ENCODE measurements around the gene PRH2. TPM values are rescaled to one million over a fixed set of nuclear protein-coding genes. Genes with fewer than 3 reads are reported as not detected.

PRH2 gene
- total RNA-seq: not detected
- 1 to 10 TPM in 1 of 6 donors, under 1 TPM in 5; 0.33 to 1.1 (median 0.67) TPM for polyA plus RNA-seq (ENCODE audit: insufficient read length in 6 of 6)
- long read RNA-seq, donor 1: 0 reads
- long read RNA-seq, donor 2: 0 reads
- long read RNA-seq, donor 3, partial matches to known transcripts: 6 of 6 reads
- long read RNA-seq, donor 3, other reads (novel, unspliced or antisense): 0 of 6 reads
- long read RNA-seq, donor 4: 0 reads
- long read RNA-seq, donor 5: 0 reads
- long read RNA-seq, donor 6: 0 reads
- long read RNA-seq, donor 7: 0 reads
- long read RNA-seq, donor 8: 0 reads
- long read RNA-seq, donor 9: 0 reads
- long read RNA-seq, donor 10: 0 reads
- long read RNA-seq, donor 11: 0 reads
- long read RNA-seq, donor 12: 0 reads

- Histone ChIP-seq H3K27me3 (no peaks in the 10 kb centered on the region), H3K9me3 (no peaks in the 10 kb centered on the region), H3K4me1 (no peaks in the 10 kb centered on the region), H3K27ac (no peak within 1 kb of the TSS), H3K36me3 (no peaks in the 10 kb centered on the region), H3K4me3 (no peak within 1 kb of the TSS)
- no peak for DNase-seq
- TF ChIP-seq, protein P1, sequence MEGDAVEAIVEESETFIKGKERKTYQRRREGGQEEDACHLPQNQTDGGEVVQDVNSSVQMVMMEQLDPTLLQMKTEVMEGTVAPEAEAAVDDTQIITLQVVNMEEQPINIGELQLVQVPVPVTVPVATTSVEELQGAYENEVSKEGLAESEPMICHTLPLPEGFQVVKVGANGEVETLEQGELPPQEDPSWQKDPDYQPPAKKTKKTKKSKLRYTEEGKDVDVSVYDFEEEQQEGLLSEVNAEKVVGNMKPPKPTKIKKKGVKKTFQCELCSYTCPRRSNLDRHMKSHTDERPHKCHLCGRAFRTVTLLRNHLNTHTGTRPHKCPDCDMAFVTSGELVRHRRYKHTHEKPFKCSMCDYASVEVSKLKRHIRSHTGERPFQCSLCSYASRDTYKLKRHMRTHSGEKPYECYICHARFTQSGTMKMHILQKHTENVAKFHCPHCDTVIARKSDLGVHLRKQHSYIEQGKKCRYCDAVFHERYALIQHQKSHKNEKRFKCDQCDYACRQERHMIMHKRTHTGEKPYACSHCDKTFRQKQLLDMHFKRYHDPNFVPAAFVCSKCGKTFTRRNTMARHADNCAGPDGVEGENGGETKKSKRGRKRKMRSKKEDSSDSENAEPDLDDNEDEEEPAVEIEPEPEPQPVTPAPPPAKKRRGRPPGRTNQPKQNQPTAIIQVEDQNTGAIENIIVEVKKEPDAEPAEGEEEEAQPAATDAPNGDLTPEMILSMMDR (IDR thresholded peaks at IDR 0.05): no peak
- ATAC-seq: no peak
- intact Hi-C loops (cut with DNase I): no loop called here
These were observed at the start of gene PRH2 for GRCh38 chr12:10928746-10929286. PRH2 (plus strand) TSS chr12:10929236; CDS start chr12:10929274, 38 bp downstream.

DNA sequence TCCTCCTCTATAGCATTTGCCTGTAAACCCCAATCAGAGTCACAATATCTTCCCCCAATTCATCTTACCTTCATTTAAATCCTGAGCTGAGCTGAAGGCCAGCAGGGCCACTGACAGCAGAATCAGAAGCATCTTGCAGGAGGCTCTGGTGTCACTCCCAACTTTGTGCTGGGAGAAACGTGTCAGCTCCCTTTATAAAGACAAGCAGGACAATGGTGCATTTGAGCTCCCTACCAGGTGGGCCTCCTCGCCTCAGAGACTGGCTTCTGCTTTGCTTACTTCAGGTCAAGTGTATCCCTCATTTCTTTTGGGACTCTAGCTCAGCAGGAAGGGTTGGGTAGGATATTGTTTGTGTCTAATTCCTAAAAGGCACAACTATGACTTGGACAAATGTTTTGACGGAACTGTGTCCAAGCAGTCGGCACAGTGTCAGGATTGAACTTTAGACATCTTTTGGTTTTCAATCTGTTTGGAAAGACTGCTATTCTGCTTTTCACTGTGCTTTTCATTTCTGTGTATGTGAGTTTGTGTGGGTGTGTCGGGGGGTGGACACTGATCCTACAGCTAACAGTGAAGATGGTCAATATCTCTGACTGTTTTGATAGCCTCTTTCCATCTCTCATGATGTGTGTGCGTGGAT lies 44.8 kb upstream of the PRH2 start, which contains the start of gene PRH1:
Gene PRH1 (minus strand): TSS at position 170 of the 640 bp plus-strand sequence. CDS start 38 bp downstream, at position 132.
- TF ChIP-seq, protein P1 (IDR thresholded peaks at IDR 0.05): no peak
- H3K36me3 ChIP-seq: no peaks in the 10 kb centered on the region
- H3K4me1 ChIP-seq: no peaks in the 10 kb centered on the region
- intact Hi-C loops (cut with DNase I): no loop called here
- ATAC-seq: no peak
- H3K27me3 ChIP-seq: no peaks in the 10 kb centered on the region
- DNase-seq: no peak
- H3K4me3 ChIP-seq: no peak within 1 kb of the TSS
- H3K9me3 ChIP-seq: no peaks in the 10 kb centered on the region
- no peak within 1 kb of the TSS for H3K27ac ChIP-seq

GRCh38 chr12:10889226-10889625 lies 39.8 kb upstream of the PRH2 start:
- Histone ChIP-seq H3K27ac (no peak overlapping the region), H3K9me3 (no peaks in the 10 kb centered on the region), H3K4me1 (no peaks in the 10 kb centered on the region), H3K4me3 (no peak overlapping the region), H3K36me3 (no peaks in the 10 kb centered on the region), H3K27me3 (no peaks in the 10 kb centered on the region)
- TF ChIP-seq, protein P1 (IDR thresholded peaks at IDR 0.05): no peak
- intact Hi-C loops (cut with DNase I): no loop called here
- no peak for ATAC-seq
- no peak for DNase-seq

GRCh38 chr12:10891937-10892336 lies 37.1 kb upstream of the PRH2 start:
- DNase-seq (no peak), ATAC-seq (no peak)
- H3K4me1 ChIP-seq: no peaks in the 10 kb centered on the region
- no peaks in the 10 kb centered on the region for H3K9me3 ChIP-seq
- H3K27me3 ChIP-seq: no peaks in the 10 kb centered on the region
- intact Hi-C loops (cut with DNase I): no loop called here
- TF ChIP-seq, protein P1 (IDR thresholded peaks at IDR 0.05): no peak
- H3K36me3 ChIP-seq: no peaks in the 10 kb centered on the region
- no peak overlapping the region for H3K4me3 ChIP-seq
- no peak overlapping the region for H3K27ac ChIP-seq

DNA sequence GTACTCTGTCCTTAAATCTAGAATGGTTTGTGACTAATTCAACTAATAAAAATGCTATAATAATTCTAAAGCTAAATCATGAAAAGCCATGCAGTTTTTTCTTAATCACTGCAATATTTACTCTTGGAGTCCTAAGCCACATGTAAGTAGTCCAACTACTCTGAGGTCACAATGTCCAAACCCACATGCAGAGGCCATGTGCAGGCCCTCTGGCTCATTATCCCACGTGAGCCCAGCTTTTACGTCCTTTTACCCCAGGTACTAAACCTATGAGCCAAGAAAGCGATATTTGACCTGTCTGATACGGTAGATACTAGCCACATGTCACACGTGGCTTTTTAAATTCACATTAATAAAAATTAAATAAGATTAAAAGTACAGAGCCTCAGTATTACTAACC lies 32.2 kb upstream of the PRH2 start:
- peaks cover 0 to 3% of the 10 kb centered on the region in 2 donors for H3K9me3 ChIP-seq
- H3K36me3 ChIP-seq: no peaks in the 10 kb centered on the region
- H3K27ac ChIP-seq: no peak overlapping the region
- no peaks in the 10 kb centered on the region for H3K4me1 ChIP-seq
- DNase-seq (no peak), ATAC-seq (no peak)
- no peak overlapping the region for H3K4me3 ChIP-seq
- intact Hi-C loops (cut with DNase I): no loop called here
- TF ChIP-seq, protein P1 (IDR thresholded peaks at IDR 0.05): no peak
- no peaks in the 10 kb centered on the region for H3K27me3 ChIP-seq

All from left lung (tissue), 14 donors.